ENCODE measurements around the gene GCAT. TPM values are rescaled to one million over a fixed set of nuclear protein-coding genes. Genes with fewer than 3 reads are reported as not detected.

Gene GCAT
- total and polyA plus RNA-seq, 2 of the 13 experiments (the other 11 are each of a cell fraction or from before 2014, with no cell fraction given), result 28.0 to 50.3 TPM

DNA sequence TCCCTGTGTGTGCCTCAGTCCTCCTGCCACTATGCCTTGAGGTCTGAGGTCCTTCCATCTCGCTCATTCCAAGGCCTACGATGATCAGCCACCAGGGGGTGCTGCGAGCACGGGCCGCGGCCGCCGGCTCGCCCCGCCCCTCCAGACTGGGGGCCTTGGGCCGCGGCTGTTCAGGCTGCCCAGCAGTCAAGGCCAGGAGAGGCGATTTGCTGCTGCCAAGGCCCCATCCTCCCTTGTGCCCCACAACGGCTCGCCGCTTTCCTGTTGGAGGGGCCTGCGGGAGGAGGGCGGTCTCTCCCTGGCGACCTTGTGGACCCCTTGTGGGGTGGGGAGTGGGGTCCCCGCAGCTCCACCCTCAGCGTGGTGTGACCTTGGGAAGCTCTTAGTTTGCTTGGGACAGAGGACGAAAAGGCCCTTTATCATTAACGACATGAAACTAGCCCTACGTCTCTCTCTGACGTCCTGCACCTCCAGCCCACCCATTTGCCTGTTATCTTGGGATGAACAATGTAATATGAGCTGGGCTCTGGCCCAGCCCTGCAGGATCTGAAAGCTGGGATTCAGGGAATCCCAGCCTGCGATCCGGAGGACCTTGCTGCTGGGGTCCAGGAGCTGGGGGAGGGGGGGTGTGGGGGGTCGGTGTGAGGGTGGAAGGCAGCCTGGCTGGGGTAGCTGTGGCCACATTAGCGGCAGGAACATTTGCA is 10.1 kb downstream of the GCAT start (continued):
- no peak for TF ChIP-seq ZNF557 (CRISPR knock-in tag; IDR thresholded peaks at IDR 0.05)
- TF ChIP-seq RELA (CRISPR knock-in tag; IDR thresholded peaks at IDR 0.05), result peak; percentile 56; the same call in 1 of the 2 replicates
- peak; percentile 85; the same call in 1 of the 2 replicates for TF ChIP-seq ZNF616 (CRISPR knock-in tag; IDR thresholded peaks at IDR 0.05; ENCODE audit: low read depth)
- TF ChIP-seq ZNF207 (IDR thresholded peaks at IDR 0.05; ENCODE audit: borderline replicate concordance), result no peak
- TF ChIP-seq, protein P1, sequence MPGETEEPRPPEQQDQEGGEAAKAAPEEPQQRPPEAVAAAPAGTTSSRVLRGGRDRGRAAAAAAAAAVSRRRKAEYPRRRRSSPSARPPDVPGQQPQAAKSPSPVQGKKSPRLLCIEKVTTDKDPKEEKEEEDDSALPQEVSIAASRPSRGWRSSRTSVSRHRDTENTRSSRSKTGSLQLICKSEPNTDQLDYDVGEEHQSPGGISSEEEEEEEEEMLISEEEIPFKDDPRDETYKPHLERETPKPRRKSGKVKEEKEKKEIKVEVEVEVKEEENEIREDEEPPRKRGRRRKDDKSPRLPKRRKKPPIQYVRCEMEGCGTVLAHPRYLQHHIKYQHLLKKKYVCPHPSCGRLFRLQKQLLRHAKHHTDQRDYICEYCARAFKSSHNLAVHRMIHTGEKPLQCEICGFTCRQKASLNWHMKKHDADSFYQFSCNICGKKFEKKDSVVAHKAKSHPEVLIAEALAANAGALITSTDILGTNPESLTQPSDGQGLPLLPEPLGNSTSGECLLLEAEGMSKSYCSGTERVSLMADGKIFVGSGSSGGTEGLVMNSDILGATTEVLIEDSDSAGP (CRISPR knock-in tag; IDR thresholded peaks at IDR 0.05; ENCODE audit: borderline replicate concordance), result peak; percentile 87
- peak; percentile 80 for TF ChIP-seq ZIK1 (CRISPR knock-in tag; IDR thresholded peaks at IDR 0.05; ENCODE audit: borderline replicate concordance, low read depth)
- peak; percentile 39; the same call in 1 of the 2 replicates for TF ChIP-seq ZNF646 (CRISPR knock-in tag; IDR thresholded peaks at IDR 0.05)
- no peak for TF ChIP-seq RAD51 (IDR thresholded peaks at IDR 0.05; ENCODE audit: borderline replicate concordance)
- no peak for TF ChIP-seq NONO (IDR thresholded peaks at IDR 0.05)
- TF ChIP-seq NONO (CRISPR knock-in tag; conservative IDR thresholded peaks at IDR 0.05), result peak; percentile 92
- TF ChIP-seq SOX5 (CRISPR knock-in tag; IDR thresholded peaks at IDR 0.05; ENCODE audit: borderline replicate concordance), result peak; percentile 82
- peak; percentile 80 for TF ChIP-seq MIER3 (CRISPR knock-in tag; IDR thresholded peaks at IDR 0.05; ENCODE audit: borderline replicate concordance)
- TF ChIP-seq, protein P2, sequence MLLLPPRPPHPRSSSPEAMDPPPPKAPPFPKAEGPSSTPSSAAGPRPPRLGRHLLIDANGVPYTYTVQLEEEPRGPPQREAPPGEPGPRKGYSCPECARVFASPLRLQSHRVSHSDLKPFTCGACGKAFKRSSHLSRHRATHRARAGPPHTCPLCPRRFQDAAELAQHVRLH (CRISPR knock-in tag; IDR thresholded peaks at IDR 0.05; ENCODE audit: borderline replicate concordance, low read depth), result peak; percentile 87
- TF ChIP-seq RFX3 (CRISPR knock-in tag; IDR thresholded peaks at IDR 0.05), result no peak
- TF ChIP-seq, protein P3, sequence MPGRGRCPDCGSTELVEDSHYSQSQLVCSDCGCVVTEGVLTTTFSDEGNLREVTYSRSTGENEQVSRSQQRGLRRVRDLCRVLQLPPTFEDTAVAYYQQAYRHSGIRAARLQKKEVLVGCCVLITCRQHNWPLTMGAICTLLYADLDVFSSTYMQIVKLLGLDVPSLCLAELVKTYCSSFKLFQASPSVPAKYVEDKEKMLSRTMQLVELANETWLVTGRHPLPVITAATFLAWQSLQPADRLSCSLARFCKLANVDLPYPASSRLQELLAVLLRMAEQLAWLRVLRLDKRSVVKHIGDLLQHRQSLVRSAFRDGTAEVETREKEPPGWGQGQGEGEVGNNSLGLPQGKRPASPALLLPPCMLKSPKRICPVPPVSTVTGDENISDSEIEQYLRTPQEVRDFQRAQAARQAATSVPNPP (CRISPR knock-in tag; IDR thresholded peaks at IDR 0.05), result no peak
- TF ChIP-seq BORCS8-MEF2B (CRISPR knock-in tag; IDR thresholded peaks at IDR 0.05), result peak; percentile 83
- TF ChIP-seq NR2C2 (CRISPR knock-in tag; IDR thresholded peaks at IDR 0.05; ENCODE audit: borderline replicate concordance), result peak; percentile 58
- TF ChIP-seq FOXA1 (IDR thresholded peaks at IDR 0.05), result no peak
- TF ChIP-seq FOXA1 (CRISPR knock-in tag; IDR thresholded peaks at IDR 0.05), result peak; percentile 36; the same call in 1 of the 2 replicates
- TF ChIP-seq, protein P4, sequence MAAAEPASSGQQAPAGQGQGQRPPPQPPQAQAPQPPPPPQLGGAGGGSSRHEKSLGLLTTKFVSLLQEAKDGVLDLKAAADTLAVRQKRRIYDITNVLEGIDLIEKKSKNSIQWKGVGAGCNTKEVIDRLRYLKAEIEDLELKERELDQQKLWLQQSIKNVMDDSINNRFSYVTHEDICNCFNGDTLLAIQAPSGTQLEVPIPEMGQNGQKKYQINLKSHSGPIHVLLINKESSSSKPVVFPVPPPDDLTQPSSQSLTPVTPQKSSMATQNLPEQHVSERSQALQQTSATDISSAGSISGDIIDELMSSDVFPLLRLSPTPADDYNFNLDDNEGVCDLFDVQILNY (CRISPR knock-in tag; conservative IDR thresholded peaks at IDR 0.05), result no peak
